HEK293 (cell line): ENCODE measurements around the gene LIG3.

ENCODE experiments used
- IKZF3 ChIP-seq: fragments of 450-650 bp; IDR thresholded peaks from 2 replicates; pipeline ENCODE4 v1.5.0; 2018; ENCODE audit warnings: missing biosample characterization, mild to moderate bottlenecking, missing genetic modification characterization, moderate library complexity
- MYNN ChIP-seq: fragments of 450-650 bp; formaldehyde crosslinking; IDR thresholded peaks from 2 replicates; pipeline ENCODE4 v1.5.1; 2016; ENCODE audit warnings: missing biosample characterization, missing genetic modification characterization, borderline replicate concordance
- SETDB1 ChIP-seq: IDR thresholded peaks from one replicate; pipeline ENCODE4 v1.6.1; 2017; ENCODE audit warnings: mild to moderate bottlenecking, low read length, moderate library complexity, mixed read lengths; ENCODE audit not compliant: insufficient read length
- YY2 ChIP-seq: fragments of 450-650 bp; formaldehyde crosslinking; IDR thresholded peaks from 2 replicates; pipeline ENCODE4 v1.5.1; 2016; ENCODE audit warnings: missing biosample characterization, missing genetic modification characterization
- ZBTB17 ChIP-seq: fragments of 450-650 bp; formaldehyde crosslinking; IDR thresholded peaks from 2 replicates; pipeline ENCODE4 v1.5.1; 2016; ENCODE audit warnings: missing biosample characterization, missing genetic modification characterization
- ZBTB48 ChIP-seq: fragments of 450-650 bp; formaldehyde crosslinking; IDR thresholded peaks from 2 replicates; pipeline ENCODE4 v1.5.1; 2016; ENCODE audit warnings: missing biosample characterization, missing genetic modification characterization
- ZBTB6 ChIP-seq: fragments of 450-650 bp; formaldehyde crosslinking; IDR thresholded peaks from 2 replicates; pipeline ENCODE4 v1.5.1; 2017; ENCODE audit warnings: missing biosample characterization, missing genetic modification characterization
- ZFP69B ChIP-seq: fragments of 450-650 bp; formaldehyde crosslinking; IDR thresholded peaks from 2 replicates; pipeline ENCODE4 v1.5.1; 2016; ENCODE audit warnings: missing biosample characterization, missing genetic modification characterization
- ZNF148 ChIP-seq: fragments of 450-650 bp; formaldehyde crosslinking; IDR thresholded peaks from 2 replicates; pipeline ENCODE4 v1.5.0; 2017; ENCODE audit warnings: missing biosample characterization, missing genetic modification characterization, borderline replicate concordance
- ZNF184 ChIP-seq: fragments of 450-650 bp; IDR thresholded peaks from 2 replicates; pipeline ENCODE4 v1.5.1; 2018; ENCODE audit warnings: missing biosample characterization, mild to moderate bottlenecking, missing genetic modification characterization
- ZNF19 ChIP-seq: fragments of 450-650 bp; formaldehyde crosslinking; IDR thresholded peaks from 2 replicates; pipeline ENCODE4; 2016; ENCODE audit warnings: missing biosample characterization, missing genetic modification characterization, low read depth
- ZNF221 ChIP-seq: fragments of 450-650 bp; formaldehyde crosslinking; IDR thresholded peaks from 2 replicates; pipeline ENCODE4 v1.5.1; 2017; ENCODE audit warnings: missing biosample characterization, missing genetic modification characterization, borderline replicate concordance
- ZNF24 ChIP-seq: fragments of 450-650 bp; formaldehyde crosslinking; IDR thresholded peaks from 2 replicates; pipeline ENCODE4 v1.5.1; 2016; ENCODE audit warnings: missing biosample characterization, missing genetic modification characterization
- ZNF311 ChIP-seq: fragments of 450-650 bp; formaldehyde crosslinking; IDR thresholded peaks from 2 replicates; pipeline ENCODE4 v1.5.1; 2017; ENCODE audit warnings: missing biosample characterization, missing genetic modification characterization, borderline replicate concordance
- ZNF354C ChIP-seq: fragments of 450-650 bp; formaldehyde crosslinking; IDR thresholded peaks from 2 replicates; pipeline ENCODE4 v1.5.1; 2016; ENCODE audit warnings: missing biosample characterization, missing genetic modification characterization, low read depth, borderline replicate concordance
- ZNF426 ChIP-seq: fragments of 450-650 bp; formaldehyde crosslinking; IDR thresholded peaks from 2 replicates; pipeline ENCODE4 v1.5.1; 2017; ENCODE audit warnings: missing biosample characterization, missing genetic modification characterization, mild to moderate bottlenecking, inconsistent platforms, moderate library complexity
- ZNF610 ChIP-seq: fragments of 450-650 bp; formaldehyde crosslinking; IDR thresholded peaks from 2 replicates; pipeline ENCODE4 v1.5.1; 2016; ENCODE audit warnings: missing biosample characterization, missing genetic modification characterization, borderline replicate concordance
- ZNF639 ChIP-seq: fragments of 450-650 bp; formaldehyde crosslinking; IDR thresholded peaks from 2 replicates; pipeline ENCODE4 v1.5.1; 2016; ENCODE audit warnings: missing biosample characterization, missing genetic modification characterization
- ZNF792 ChIP-seq: fragments of 450-650 bp; formaldehyde crosslinking; IDR thresholded peaks from 2 replicates; pipeline ENCODE4 v1.5.1; 2016; ENCODE audit warnings: missing biosample characterization, missing genetic modification characterization
- TF ChIP-seq, protein P1 (sequence below): fragments of 450-650 bp; formaldehyde crosslinking; IDR thresholded peaks from 2 replicates; pipeline ENCODE4 v1.5.1; 2017; ENCODE audit warnings: missing biosample characterization, missing genetic modification characterization
- TF ChIP-seq, protein P2 (sequence below): fragments of 450-650 bp; formaldehyde crosslinking; IDR thresholded peaks from 2 replicates; pipeline ENCODE4 v1.5.1; 2016; ENCODE audit warnings: missing biosample characterization, missing genetic modification characterization
- TF ChIP-seq, protein P3 (sequence below): fragments of 450-650 bp; formaldehyde crosslinking; IDR thresholded peaks from 2 replicates; pipeline ENCODE4 v1.5.1; 2016; ENCODE audit warnings: missing biosample characterization, missing genetic modification characterization, borderline replicate concordance
- TF ChIP-seq, protein P4 (sequence below): fragments of 450-650 bp; formaldehyde crosslinking; IDR thresholded peaks from 2 replicates; pipeline ENCODE4 v1.5.1; 2017; ENCODE audit warnings: missing biosample characterization, mild to moderate bottlenecking, missing genetic modification characterization, moderate library complexity

Gene LIG3

DNA sequence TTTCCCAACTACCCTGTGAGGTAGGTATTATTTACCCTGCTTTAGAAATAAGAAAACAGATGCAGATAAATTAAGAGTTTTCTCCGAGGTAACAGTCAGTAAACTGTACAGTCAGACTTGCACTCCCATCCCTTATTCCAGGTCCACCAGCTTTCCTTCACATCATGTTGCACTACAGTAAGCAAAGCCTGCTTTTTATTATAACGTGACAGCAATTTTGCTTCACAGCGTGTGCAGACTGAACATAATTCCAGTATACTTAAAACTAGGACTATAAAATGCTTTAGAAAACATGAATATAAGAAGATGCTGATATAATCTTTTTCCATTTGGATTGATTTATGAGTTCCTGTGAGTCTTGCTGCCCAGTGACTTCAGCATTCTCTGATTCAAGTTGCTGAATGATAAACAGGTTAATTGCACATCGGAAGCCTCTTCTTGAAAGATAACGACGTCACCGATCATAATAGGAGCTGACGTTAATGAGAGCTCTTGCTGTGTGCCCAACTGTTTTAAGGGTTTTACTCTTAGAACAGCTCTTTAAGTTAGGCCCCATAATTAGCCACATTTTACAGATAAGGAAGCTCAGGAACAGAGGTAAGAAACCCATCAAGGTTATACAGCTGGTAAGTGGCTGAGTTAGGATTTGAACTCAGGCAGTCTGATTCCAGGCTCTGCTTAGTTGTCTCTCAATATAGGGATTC is 1.4 kb downstream of the LIG3 start (continued):
- TF ChIP-seq ZNF148 (tag by site-specific recombination) (0 out of 2 replicates have a peak, but pooled peaks have one; percentile 23), ZNF610 (tag by site-specific recombination) (peak; percentile 87), ZNF639 (peak; percentile 99), ZNF311 (tag by site-specific recombination) (no peak), ZBTB17 (tag by site-specific recombination) (no peak; the same call in none of the 2 replicates), ZNF184 (peak; percentile 90), ZNF354C (0 out of 2 replicates have a peak, but pooled peaks have one; percentile 52), ZFP69B (tag by site-specific recombination) (peak; percentile 83), ZBTB48 (tag by site-specific recombination) (no peak), YY2 (tag by site-specific recombination) (no peak), IKZF3 (tag by site-specific recombination) (peak; percentile 98), ZNF24 (tag by site-specific recombination) (peak; percentile 99), ZNF426 (tag by site-specific recombination) (peak; percentile 26), ZBTB6 (tag by site-specific recombination) (peak; percentile 60), ZNF221 (tag by site-specific recombination) (peak; percentile 80; the same call in 1 of the 2 replicates), SETDB1 (no peak), ZNF19 (tag by site-specific recombination) (0 out of 2 replicates have a peak, but pooled peaks have one; percentile 55), MYNN (tag by site-specific recombination) (peak; percentile 13; the same call in 1 of the 2 replicates), ZNF792 (tag by site-specific recombination) (peak; percentile 90)
- TF ChIP-seq, protein P1, sequence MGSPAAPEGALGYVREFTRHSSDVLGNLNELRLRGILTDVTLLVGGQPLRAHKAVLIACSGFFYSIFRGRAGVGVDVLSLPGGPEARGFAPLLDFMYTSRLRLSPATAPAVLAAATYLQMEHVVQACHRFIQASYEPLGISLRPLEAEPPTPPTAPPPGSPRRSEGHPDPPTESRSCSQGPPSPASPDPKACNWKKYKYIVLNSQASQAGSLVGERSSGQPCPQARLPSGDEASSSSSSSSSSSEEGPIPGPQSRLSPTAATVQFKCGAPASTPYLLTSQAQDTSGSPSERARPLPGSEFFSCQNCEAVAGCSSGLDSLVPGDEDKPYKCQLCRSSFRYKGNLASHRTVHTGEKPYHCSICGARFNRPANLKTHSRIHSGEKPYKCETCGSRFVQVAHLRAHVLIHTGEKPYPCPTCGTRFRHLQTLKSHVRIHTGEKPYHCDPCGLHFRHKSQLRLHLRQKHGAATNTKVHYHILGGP (tag by site-specific recombination) = peak; percentile 69; the same call in 1 of the 2 replicates
- TF ChIP-seq, protein P2, sequence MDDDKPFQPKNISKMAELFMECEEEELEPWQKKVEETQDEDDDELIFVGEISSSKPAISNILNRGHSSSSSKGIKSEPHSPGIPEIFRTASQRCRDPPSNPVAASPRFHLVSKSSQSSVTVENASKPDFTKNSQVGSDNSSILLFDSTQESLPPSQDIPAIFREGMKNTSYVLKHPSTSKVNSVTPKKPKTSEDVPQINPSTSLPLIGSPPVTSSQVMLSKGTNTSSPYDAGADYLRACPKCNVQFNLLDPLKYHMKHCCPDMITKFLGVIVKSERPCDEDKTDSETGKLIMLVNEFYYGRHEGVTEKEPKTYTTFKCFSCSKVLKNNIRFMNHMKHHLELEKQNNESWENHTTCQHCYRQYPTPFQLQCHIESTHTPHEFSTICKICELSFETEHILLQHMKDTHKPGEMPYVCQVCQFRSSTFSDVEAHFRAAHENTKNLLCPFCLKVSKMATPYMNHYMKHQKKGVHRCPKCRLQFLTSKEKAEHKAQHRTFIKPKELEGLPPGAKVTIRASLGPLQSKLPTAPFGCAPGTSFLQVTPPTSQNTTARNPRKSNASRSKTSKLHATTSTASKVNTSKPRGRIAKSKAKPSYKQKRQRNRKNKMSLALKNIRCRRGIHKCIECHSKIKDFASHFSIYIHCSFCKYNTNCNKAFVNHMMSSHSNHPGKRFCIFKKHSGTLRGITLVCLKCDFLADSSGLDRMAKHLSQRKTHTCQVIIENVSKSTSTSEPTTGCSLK (tag by site-specific recombination) = no peak
- TF ChIP-seq, protein P3, sequence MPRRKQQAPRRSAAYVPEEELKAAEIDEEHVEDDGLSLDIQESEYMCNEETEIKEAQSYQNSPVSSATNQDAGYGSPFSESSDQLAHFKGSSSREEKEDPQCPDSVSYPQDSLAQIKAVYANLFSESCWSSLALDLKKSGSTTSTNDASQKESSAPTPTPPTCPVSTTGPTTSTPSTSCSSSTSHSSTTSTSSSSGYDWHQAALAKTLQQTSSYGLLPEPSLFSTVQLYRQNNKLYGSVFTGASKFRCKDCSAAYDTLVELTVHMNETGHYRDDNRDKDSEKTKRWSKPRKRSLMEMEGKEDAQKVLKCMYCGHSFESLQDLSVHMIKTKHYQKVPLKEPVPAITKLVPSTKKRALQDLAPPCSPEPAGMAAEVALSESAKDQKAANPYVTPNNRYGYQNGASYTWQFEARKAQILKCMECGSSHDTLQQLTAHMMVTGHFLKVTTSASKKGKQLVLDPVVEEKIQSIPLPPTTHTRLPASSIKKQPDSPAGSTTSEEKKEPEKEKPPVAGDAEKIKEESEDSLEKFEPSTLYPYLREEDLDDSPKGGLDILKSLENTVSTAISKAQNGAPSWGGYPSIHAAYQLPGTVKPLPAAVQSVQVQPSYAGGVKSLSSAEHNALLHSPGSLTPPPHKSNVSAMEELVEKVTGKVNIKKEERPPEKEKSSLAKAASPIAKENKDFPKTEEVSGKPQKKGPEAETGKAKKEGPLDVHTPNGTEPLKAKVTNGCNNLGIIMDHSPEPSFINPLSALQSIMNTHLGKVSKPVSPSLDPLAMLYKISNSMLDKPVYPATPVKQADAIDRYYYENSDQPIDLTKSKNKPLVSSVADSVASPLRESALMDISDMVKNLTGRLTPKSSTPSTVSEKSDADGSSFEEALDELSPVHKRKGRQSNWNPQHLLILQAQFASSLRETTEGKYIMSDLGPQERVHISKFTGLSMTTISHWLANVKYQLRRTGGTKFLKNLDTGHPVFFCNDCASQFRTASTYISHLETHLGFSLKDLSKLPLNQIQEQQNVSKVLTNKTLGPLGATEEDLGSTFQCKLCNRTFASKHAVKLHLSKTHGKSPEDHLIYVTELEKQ (tag by site-specific recombination) = peak; percentile 99
- TF ChIP-seq, protein P4, sequence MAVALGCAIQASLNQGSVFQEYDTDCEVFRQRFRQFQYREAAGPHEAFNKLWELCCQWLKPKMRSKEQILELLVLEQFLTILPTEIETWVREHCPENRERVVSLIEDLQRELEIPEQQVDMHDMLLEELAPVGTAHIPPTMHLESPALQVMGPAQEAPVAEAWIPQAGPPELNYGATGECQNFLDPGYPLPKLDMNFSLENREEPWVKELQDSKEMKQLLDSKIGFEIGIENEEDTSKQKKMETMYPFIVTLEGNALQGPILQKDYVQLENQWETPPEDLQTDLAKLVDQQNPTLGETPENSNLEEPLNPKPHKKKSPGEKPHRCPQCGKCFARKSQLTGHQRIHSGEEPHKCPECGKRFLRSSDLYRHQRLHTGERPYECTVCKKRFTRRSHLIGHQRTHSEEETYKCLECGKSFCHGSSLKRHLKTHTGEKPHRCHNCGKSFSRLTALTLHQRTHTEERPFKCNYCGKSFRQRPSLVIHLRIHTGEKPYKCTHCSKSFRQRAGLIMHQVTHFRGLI (tag by site-specific recombination) = peak; percentile 84
